ENCODE measurements around the gene CENPP.

- TF ChIP-seq POLR2A (IDR thresholded peaks at IDR 0.05; ENCODE audit: low read length) = no peak
- no peak for TF ChIP-seq GATA1 (IDR thresholded peaks at IDR 0.05; ENCODE audit: low read depth, low read length)
Measured at GRCh38 chr9:92661743-92662142, 336.0 kb downstream of the CENPP start.

Data from erythroblast (primary cell).